ENCODE results near the gene LARP1.
"Not testable (repeated sequence)": the region's sequence is repeated elsewhere in the genome, so short reads cannot be mapped to it uniquely, and the experiment has no call there.

Gene LARP1

DNA sequence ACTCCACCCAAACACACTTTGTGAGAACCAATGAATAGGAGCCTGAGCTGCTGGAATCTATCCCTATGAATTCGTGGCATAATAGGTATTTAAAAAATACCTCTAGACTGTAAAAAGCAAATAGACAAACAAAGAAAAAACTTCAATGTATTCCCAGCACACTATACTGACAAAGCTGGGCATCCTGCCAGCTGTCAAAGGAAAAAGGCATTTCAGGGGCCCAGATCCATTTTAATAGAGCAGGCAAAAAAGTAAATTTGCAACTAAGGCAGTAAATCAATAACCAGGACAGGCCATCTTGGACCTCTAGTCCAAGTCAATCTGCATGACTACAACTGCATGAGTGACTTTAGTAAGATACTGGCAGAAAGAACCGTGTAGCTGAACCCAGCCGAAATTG, 25.6 kb upstream of the LARP1 start:
- Histone ChIP-seq H4K20me1 (ENCODE audit: control insufficient read depth, insufficient read depth, low read depth, low read length) (no peaks in the 10 kb centered on the region), H3F3A (ENCODE audit: control insufficient read depth, insufficient read depth) (no peaks in the 10 kb centered on the region), H3K4me1 (ENCODE audit: control insufficient read depth, low read length) (no peaks in the 10 kb centered on the region), H3K4me3 (ENCODE audit: low read length) (no peak overlapping the region), H3K9me2 (replicated peaks; ENCODE audit: control insufficient read depth, low read length) (no peaks in the 10 kb centered on the region), H3K27me3 (ENCODE audit: control insufficient read depth, low read length) (peaks cover 6% of the 10 kb centered on the region), H3K27ac (ENCODE audit: low read depth, low read length) (no peak overlapping the region), H3K9me3 (ENCODE audit: control insufficient read depth, insufficient read depth, low read length) (no peaks in the 10 kb centered on the region), H3K4me2 (ENCODE audit: low read length) (no peak overlapping the region), H3K79me2 (ENCODE audit: control insufficient read depth, low read length) (no peaks in the 10 kb centered on the region), H3K36me3 (ENCODE audit: control insufficient read depth, low read length) (no peaks in the 10 kb centered on the region)
- TF ChIP-seq, protein P1, sequence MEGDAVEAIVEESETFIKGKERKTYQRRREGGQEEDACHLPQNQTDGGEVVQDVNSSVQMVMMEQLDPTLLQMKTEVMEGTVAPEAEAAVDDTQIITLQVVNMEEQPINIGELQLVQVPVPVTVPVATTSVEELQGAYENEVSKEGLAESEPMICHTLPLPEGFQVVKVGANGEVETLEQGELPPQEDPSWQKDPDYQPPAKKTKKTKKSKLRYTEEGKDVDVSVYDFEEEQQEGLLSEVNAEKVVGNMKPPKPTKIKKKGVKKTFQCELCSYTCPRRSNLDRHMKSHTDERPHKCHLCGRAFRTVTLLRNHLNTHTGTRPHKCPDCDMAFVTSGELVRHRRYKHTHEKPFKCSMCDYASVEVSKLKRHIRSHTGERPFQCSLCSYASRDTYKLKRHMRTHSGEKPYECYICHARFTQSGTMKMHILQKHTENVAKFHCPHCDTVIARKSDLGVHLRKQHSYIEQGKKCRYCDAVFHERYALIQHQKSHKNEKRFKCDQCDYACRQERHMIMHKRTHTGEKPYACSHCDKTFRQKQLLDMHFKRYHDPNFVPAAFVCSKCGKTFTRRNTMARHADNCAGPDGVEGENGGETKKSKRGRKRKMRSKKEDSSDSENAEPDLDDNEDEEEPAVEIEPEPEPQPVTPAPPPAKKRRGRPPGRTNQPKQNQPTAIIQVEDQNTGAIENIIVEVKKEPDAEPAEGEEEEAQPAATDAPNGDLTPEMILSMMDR (IDR thresholded peaks at IDR 0.05; ENCODE audit: low read depth, low read length, poor library complexity, severe bottlenecking) = no peak
- no peak for TF ChIP-seq EZH2phosphoT487 (IDR thresholded peaks at IDR 0.05; ENCODE audit: borderline replicate concordance, low read length)

DNA sequence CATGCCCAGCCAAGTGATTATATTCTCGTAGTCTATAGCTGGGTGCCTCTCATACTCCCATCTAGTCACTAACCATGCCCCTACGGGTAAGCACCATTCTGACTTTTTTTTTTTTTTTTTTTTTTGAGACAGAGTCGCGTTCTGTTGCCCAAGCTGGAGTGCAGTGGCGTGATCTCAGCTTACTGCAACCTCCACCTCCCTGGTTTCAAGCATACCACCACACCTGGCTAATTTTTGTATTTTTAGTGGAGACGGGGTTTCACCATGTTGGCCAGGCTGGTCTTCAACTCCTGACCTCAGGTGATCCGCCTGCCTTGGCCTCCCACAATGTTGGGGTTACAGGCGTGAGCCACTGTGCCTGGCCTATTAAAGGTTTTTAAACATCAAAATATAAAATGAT, 24.4 kb upstream of the LARP1 start:
- not testable (repeated sequence) for H3K4me1 ChIP-seq (ENCODE audit: control insufficient read depth, low read length); H3K4me3 ChIP-seq (ENCODE audit: low read length); H3K4me2 ChIP-seq (ENCODE audit: low read length); H3F3A ChIP-seq (ENCODE audit: control insufficient read depth, insufficient read depth); H3K27me3 ChIP-seq (ENCODE audit: control insufficient read depth, low read length); H3K36me3 ChIP-seq (ENCODE audit: control insufficient read depth, low read length); H3K9me3 ChIP-seq (ENCODE audit: control insufficient read depth, insufficient read depth, low read length); H3K27ac ChIP-seq (ENCODE audit: low read depth, low read length); H4K20me1 ChIP-seq (ENCODE audit: control insufficient read depth, insufficient read depth, low read depth, low read length); H3K79me2 ChIP-seq (ENCODE audit: control insufficient read depth, low read length); H3K9me2 ChIP-seq (replicated peaks; ENCODE audit: control insufficient read depth, low read length)

DNA sequence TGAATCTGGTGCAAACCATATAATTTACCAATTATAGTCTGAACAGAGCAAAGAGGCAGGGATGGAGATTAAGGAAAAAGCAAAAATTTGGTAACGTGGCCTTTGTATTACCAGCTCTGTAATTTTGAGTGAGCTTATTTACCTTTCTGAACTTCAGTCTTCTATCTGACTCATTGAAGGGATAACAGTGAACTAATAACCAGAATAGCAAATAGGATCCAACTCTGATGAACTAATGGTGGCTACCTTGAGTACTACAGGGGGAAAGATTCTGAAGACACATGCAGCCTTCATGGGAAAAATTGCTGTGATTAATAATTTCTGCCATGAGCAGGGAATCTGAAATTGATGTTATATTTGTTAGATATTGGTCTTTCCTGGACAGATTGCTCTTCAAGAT, 23.0 kb upstream of the LARP1 start:
- Histone ChIP-seq H3K9me3 (ENCODE audit: control insufficient read depth, insufficient read depth, low read length) (no peaks in the 10 kb centered on the region), H3F3A (ENCODE audit: control insufficient read depth, insufficient read depth) (no peaks in the 10 kb centered on the region), H3K4me2 (ENCODE audit: low read length) (no peak overlapping the region), H3K4me3 (ENCODE audit: low read length) (no peak overlapping the region), H3K27ac (ENCODE audit: low read depth, low read length) (no peak overlapping the region), H3K79me2 (ENCODE audit: control insufficient read depth, low read length) (no peaks in the 10 kb centered on the region), H3K4me1 (ENCODE audit: control insufficient read depth, low read length) (no peaks in the 10 kb centered on the region), H3K9me2 (replicated peaks; ENCODE audit: control insufficient read depth, low read length) (no peaks in the 10 kb centered on the region), H3K27me3 (ENCODE audit: control insufficient read depth, low read length) (peaks cover 6% of the 10 kb centered on the region), H3K36me3 (ENCODE audit: control insufficient read depth, low read length) (no peaks in the 10 kb centered on the region), H4K20me1 (ENCODE audit: control insufficient read depth, insufficient read depth, low read depth, low read length) (no peaks in the 10 kb centered on the region)
- no peak for TF ChIP-seq EZH2phosphoT487 (IDR thresholded peaks at IDR 0.05; ENCODE audit: borderline replicate concordance, low read length)
- TF ChIP-seq, protein P1 (IDR thresholded peaks at IDR 0.05; ENCODE audit: low read depth, low read length, poor library complexity, severe bottlenecking) = no peak

DNA sequence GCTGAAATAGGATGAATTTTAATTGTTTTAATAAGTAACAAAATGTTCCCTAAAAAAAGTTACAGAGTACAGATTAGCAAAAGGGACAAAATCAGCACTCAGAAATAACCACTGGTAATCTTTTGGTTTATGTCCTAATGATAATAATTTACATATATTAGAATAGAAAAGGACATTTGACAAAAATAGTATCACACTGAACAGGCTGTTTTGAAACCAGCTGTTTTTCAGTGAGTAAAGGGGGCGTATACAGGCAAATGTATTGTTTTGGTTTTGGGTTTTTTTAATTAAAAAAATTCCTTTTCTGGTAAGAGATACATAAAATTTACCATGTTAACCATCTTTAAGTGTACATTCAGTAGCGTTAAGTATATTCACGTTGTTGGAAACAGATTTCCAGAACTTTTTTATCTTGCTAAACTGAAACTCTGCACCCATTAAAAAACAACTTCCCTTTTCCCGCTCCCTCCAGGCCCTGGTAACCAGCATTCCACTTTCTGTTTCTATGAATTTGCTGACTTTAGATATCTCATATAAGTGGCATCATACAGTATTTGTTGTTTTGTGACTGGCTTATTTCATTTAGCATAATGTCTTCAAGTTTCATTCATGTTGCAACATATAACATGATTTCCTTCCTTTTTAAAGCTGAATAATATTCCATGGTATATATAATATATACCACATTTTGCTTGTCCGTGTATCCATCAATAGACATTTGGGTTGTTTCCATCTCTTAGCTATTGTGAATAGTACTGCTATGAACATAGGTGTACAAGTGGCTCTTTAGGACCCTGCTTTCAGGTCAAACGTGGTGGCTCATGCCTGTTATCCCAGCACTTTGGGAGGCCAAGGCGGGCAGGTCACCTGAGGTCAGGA, 20.6 kb upstream of the LARP1 start:
- Histone ChIP-seq H3K36me3 (ENCODE audit: control insufficient read depth, low read length) (no peaks in the 10 kb centered on the region), H3K4me1 (ENCODE audit: control insufficient read depth, low read length) (no peaks in the 10 kb centered on the region), H3F3A (ENCODE audit: control insufficient read depth, insufficient read depth) (no peaks in the 10 kb centered on the region), H3K9me2 (replicated peaks; ENCODE audit: control insufficient read depth, low read length) (no peaks in the 10 kb centered on the region), H3K27ac (ENCODE audit: low read depth, low read length) (no peak overlapping the region), H4K20me1 (ENCODE audit: control insufficient read depth, insufficient read depth, low read depth, low read length) (no peaks in the 10 kb centered on the region), H3K4me3 (ENCODE audit: low read length) (no peak overlapping the region), H3K9me3 (ENCODE audit: control insufficient read depth, insufficient read depth, low read length) (no peaks in the 10 kb centered on the region), H3K79me2 (ENCODE audit: control insufficient read depth, low read length) (no peaks in the 10 kb centered on the region), H3K4me2 (ENCODE audit: low read length) (no peak overlapping the region), H3K27me3 (ENCODE audit: control insufficient read depth, low read length) (no peaks in the 10 kb centered on the region)
- no peak for TF ChIP-seq EZH2phosphoT487 (IDR thresholded peaks at IDR 0.05; ENCODE audit: borderline replicate concordance, low read length)
- TF ChIP-seq, protein P1 (IDR thresholded peaks at IDR 0.05; ENCODE audit: low read depth, low read length, poor library complexity, severe bottlenecking) = no peak

DNA sequence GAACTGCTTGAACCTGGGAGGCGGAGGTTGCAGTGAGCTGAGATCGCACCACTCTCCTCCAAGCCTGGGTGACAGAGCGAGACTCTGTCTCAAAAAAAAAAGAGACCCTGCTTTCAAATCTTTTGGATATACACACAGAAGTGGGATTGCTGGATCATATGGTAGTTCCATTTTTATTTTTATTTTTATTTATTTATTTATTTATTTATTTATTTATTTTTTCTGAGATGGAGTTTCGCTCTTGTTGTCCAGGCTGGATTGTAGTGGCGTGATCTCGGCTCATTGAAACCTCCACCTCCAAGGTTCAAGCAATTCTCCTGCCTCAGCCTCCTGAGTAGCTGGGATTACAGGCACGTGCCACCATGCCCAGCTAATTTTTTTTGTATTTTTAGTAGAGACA, 19.8 kb upstream of the LARP1 start:
- H4K20me1 ChIP-seq (ENCODE audit: control insufficient read depth, insufficient read depth, low read depth, low read length); H3K79me2 ChIP-seq (ENCODE audit: control insufficient read depth, low read length); H3K9me2 ChIP-seq (replicated peaks; ENCODE audit: control insufficient read depth, low read length); H3F3A ChIP-seq (ENCODE audit: control insufficient read depth, insufficient read depth); H3K27me3 ChIP-seq (ENCODE audit: control insufficient read depth, low read length); H3K4me1 ChIP-seq (ENCODE audit: control insufficient read depth, low read length); H3K36me3 ChIP-seq (ENCODE audit: control insufficient read depth, low read length); H3K9me3 ChIP-seq (ENCODE audit: control insufficient read depth, insufficient read depth, low read length); H3K27ac ChIP-seq (ENCODE audit: low read depth, low read length); H3K4me2 ChIP-seq (ENCODE audit: low read length); H3K4me3 ChIP-seq (ENCODE audit: low read length): not testable (repeated sequence)

DNA sequence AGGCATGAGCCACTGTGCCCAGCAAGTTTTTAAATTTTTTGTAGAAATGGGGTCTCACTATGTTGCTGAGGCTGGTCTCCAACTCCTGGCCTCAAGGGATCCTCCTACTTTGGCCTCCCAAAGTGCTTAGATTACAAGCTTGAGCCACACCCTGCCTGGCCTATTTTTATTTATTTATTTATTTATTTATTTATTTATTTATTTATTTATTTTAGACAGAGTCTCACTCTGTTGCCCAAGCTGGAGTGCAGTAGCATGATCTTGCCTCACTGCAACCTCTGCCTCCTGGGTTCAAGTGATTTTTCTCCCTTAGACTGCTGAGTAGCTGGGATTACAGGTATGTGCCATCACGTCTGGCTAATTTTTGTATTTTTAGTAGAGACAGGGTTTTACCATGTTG, 18.8 kb upstream of the LARP1 start:
- H3K4me3 ChIP-seq (ENCODE audit: low read length); H3F3A ChIP-seq (ENCODE audit: control insufficient read depth, insufficient read depth); H3K4me2 ChIP-seq (ENCODE audit: low read length); H3K36me3 ChIP-seq (ENCODE audit: control insufficient read depth, low read length); H3K79me2 ChIP-seq (ENCODE audit: control insufficient read depth, low read length); H3K27ac ChIP-seq (ENCODE audit: low read depth, low read length); H3K27me3 ChIP-seq (ENCODE audit: control insufficient read depth, low read length); H4K20me1 ChIP-seq (ENCODE audit: control insufficient read depth, insufficient read depth, low read depth, low read length); H3K9me3 ChIP-seq (ENCODE audit: control insufficient read depth, insufficient read depth, low read length); H3K9me2 ChIP-seq (replicated peaks; ENCODE audit: control insufficient read depth, low read length); H3K4me1 ChIP-seq (ENCODE audit: control insufficient read depth, low read length): not testable (repeated sequence)
